HepG2 (cell line): ENCODE measurements around the gene UBE2M. TPM values are rescaled to one million over a fixed set of nuclear protein-coding genes. Genes with fewer than 3 reads are reported as not detected.
A peak's percentile ranks its signal among the peaks of the same experiment; 100 is the strongest.

Experiments
- AHR ChIP-seq: IDR thresholded peaks from 2 replicates; pipeline ENCODE4 v1.6.1; 2018; ENCODE audit warnings: missing genetic modification reagents, missing compliant biosample characterization
- ARNTL ChIP-seq: sonication (generic); formaldehyde crosslinking; IDR thresholded peaks from 2 replicates; pipeline ENCODE4 v1.4.0; 2020; ENCODE audit warnings: mild to moderate bottlenecking, missing genetic modification reagents
- FOSL1 ChIP-seq: sonication (generic); formaldehyde crosslinking; IDR thresholded peaks from 2 replicates; pipeline ENCODE4 v1.9.0; 2021; ENCODE audit warnings: missing genetic modification reagents, borderline replicate concordance
- HDAC1 ChIP-seq: sonication (generic); formaldehyde crosslinking; IDR thresholded peaks from 2 replicates; pipeline ENCODE4 v1.5.1; 2020; ENCODE audit warnings: mild to moderate bottlenecking, missing genetic modification reagents
- HMG20B ChIP-seq: conservative IDR thresholded peaks from 2 replicates; pipeline ENCODE4 v1.6.1; 2016; ENCODE audit warnings: missing genetic modification reagents, missing compliant biosample characterization
- MATR3 ChIP-seq: sonication (generic); formaldehyde crosslinking; IDR thresholded peaks from 2 replicates; pipeline ENCODE4 v1.4.0; 2020; ENCODE audit warnings: missing genetic modification reagents
- MYC ChIP-seq: sonication (generic); formaldehyde crosslinking; IDR thresholded peaks from 2 replicates; pipeline ENCODE4 v1.9.0; 2021; ENCODE audit warnings: missing genetic modification reagents, borderline replicate concordance
- ONECUT2 ChIP-seq: sonication (generic); formaldehyde crosslinking; IDR thresholded peaks from 2 replicates; pipeline ENCODE4 v1.4.0; 2020; ENCODE audit warnings: missing genetic modification reagents
- SALL1 ChIP-seq: sonication (generic); formaldehyde crosslinking; IDR thresholded peaks from 2 replicates; pipeline ENCODE4 v1.8.0; 2022; ENCODE audit warnings: mild to moderate bottlenecking, missing genetic modification reagents
- SMARCC2 ChIP-seq: fragments of 450-650 bp; IDR thresholded peaks from 2 replicates; pipeline ENCODE4 v1.6.1; 2017; ENCODE audit warnings: antibody characterized with exemption, mild to moderate bottlenecking
- SNRNP70 ChIP-seq: fragments of 200-400 bp; formaldehyde crosslinking; IDR thresholded peaks from 2 replicates; pipeline ENCODE4 v1.6.1; 2017; ENCODE audit warnings: mild to moderate bottlenecking, low read depth, low read length, moderate library complexity
- THAP11 ChIP-seq: IDR thresholded peaks from 2 replicates; pipeline ENCODE4 v1.6.1; 2016; ENCODE audit warnings: missing biosample characterization, missing genetic modification reagents
- TP53 ChIP-seq: sonication (generic); formaldehyde crosslinking; conservative IDR thresholded peaks from 2 replicates; pipeline ENCODE4 v1.4.0; 2020; ENCODE audit warnings: missing genetic modification reagents
- ZBTB34 ChIP-seq: sonication (generic); formaldehyde crosslinking; IDR thresholded peaks from 2 replicates; pipeline ENCODE4 v1.8.0; 2022; ENCODE audit warnings: mild to moderate bottlenecking, missing genetic modification reagents
- ZBTB40 ChIP-seq, 2 experiments: fragments of 450-650 bp in 1 of 2; sonication (generic) in 1 of 2; formaldehyde crosslinking in 1 of 2; IDR thresholded peaks; 2 replicates each; pipeline versions ENCODE4 v1.6.1 to v1.8.0; 2016 to 2022; ENCODE audit warnings: antibody characterized with exemption in 1 of 2, mild to moderate bottlenecking in 1 of 2, missing genetic modification reagents in 1 of 2
- ZFP41 ChIP-seq: sonication (generic); formaldehyde crosslinking; IDR thresholded peaks from 2 replicates; pipeline ENCODE4 v1.4.0; 2020; ENCODE audit warnings: mild to moderate bottlenecking, missing genetic modification reagents, borderline replicate concordance
- ZNF557 ChIP-seq: sonication (generic); formaldehyde crosslinking; IDR thresholded peaks from 2 replicates; pipeline ENCODE4 v1.4.0; 2020; ENCODE audit warnings: missing genetic modification reagents
- polyA plus RNA-seq, 8 experiments: library from polyadenylated mRNA; depleted of rRNA in 3 of 8; stranded (reverse) in 7 of 8; unstranded in 1 of 8; fragments of >200 nt; fragmentation: Illumina TruSeq in 4 of 8; extraction: Trizol in 4 of 8; gene quantifications; 2 replicates each; pipeline versions ENCODE4 v1.2.1 to v1.2.3, GENCODE V29; 2011 to 2016; ENCODE audit warnings: low read depth in 4 of 8, missing spikeins in 1 of 8, mixed read lengths in 1 of 8; ENCODE audit not compliant: insufficient read depth in 1 of 8
- total RNA-seq, 5 experiments: library from RNA; depleted of rRNA; stranded (reverse); fragments of >200 nt; fragmentation: Illumina TruSeq; extraction: Trizol; gene quantifications; 2 replicates each; pipeline ENCODE4 v1.2.3, GENCODE V29; 2016; ENCODE audit warnings: low read depth in 1 of 5

Gene UBE2M
- total and polyA plus RNA-seq, 2 of the 13 experiments (the other 11 are each of a cell fraction or from before 2014, with no cell fraction given) = 36.2 to 50.3 TPM

GRCh38 chr19:58559275-58560006, 1.0 kb upstream of the UBE2M start (continued):
- TF ChIP-seq ZNF557 (CRISPR knock-in tag) (no peak), MYC (CRISPR knock-in tag) (peak; percentile 92), SALL1 (peak; percentile 86), ZFP41 (no peak; the same call in 1 of the 2 replicates), HMG20B (CRISPR knock-in tag) (no peak), HDAC1 (peak; percentile 93), TP53 (CRISPR knock-in tag) (no peak), ARNTL (CRISPR knock-in tag) (no peak; the same call in none of the 2 replicates), ZBTB34 (CRISPR knock-in tag) (peak; percentile 19; the same call in 1 of the 2 replicates), THAP11 (CRISPR knock-in tag) (peak; percentile 75), SNRNP70 (no peak), ZBTB40 (IDR thresholded peaks at IDR 0.05) (peak; percentile 57), ZBTB40 (CRISPR knock-in tag; IDR thresholded peaks at IDR 0.05) (no peak), AHR (CRISPR knock-in tag) (no peak), FOSL1 (no peak), MATR3 (no peak), SMARCC2 (no peak), ONECUT2 (CRISPR knock-in tag) (no peak)
